HepG2 (cell line): ENCODE results near the gene C11orf91.

ENCODE experiments used
- ARNTL ChIP-seq: sonication (generic); formaldehyde crosslinking; IDR thresholded peaks from 2 replicates; pipeline ENCODE4 v1.4.0; 2020; ENCODE audit warnings: mild to moderate bottlenecking, missing genetic modification reagents
- CBFB ChIP-seq: sonication (generic); formaldehyde crosslinking; IDR thresholded peaks from 2 replicates; pipeline ENCODE4 v1.4.0; 2020; ENCODE audit warnings: missing genetic modification reagents
- CBX2 ChIP-seq, 2 experiments: fragments of 200-600 bp in 1 of 2; sonication (generic); formaldehyde crosslinking in 1 of 2; IDR thresholded peaks; 2 replicates each; pipeline versions ENCODE4 v1.7.0 to v1.8.1; 2018 to 2022; ENCODE audit warnings: low read depth in 2 of 2, low read length in 1 of 2, mild to moderate bottlenecking in 1 of 2, missing genetic modification reagents in 1 of 2
- CTCF ChIP-seq: sonication (generic); formaldehyde crosslinking; IDR thresholded peaks from 2 replicates; pipeline ENCODE4 v1.5.0; 2020; ENCODE audit warnings: mild to moderate bottlenecking, missing genetic modification reagents, moderate library complexity
- EZH2 ChIP-seq: conservative IDR thresholded peaks from 2 replicates; pipeline ENCODE4 v1.6.1; 2012; ENCODE audit warnings: mild to moderate bottlenecking, low read depth, low read length, moderate library complexity
- FOXJ3 ChIP-seq: sonication (generic); formaldehyde crosslinking; IDR thresholded peaks from 2 replicates; pipeline ENCODE4 v1.4.0; 2020; ENCODE audit warnings: missing genetic modification reagents, mild to moderate bottlenecking, borderline replicate concordance
- MLX ChIP-seq: IDR thresholded peaks from 2 replicates; pipeline ENCODE4 v1.6.1; 2016
- PATZ1 ChIP-seq: sonication (generic); formaldehyde crosslinking; IDR thresholded peaks from 2 replicates; pipeline ENCODE4 v1.4.0; 2020; ENCODE audit warnings: missing genetic modification reagents
- POLR2A ChIP-seq, 2 experiments: IDR thresholded peaks; 2 replicates each; pipeline ENCODE4 v1.6.1; 2011; ENCODE audit warnings: low read depth in 2 of 2, low read length in 2 of 2, mild to moderate bottlenecking in 1 of 2, moderate library complexity in 1 of 2; ENCODE audit not compliant: insufficient read depth in 1 of 2
- SP1 ChIP-seq, 2 experiments: fragments of 450-650 bp in 1 of 2; sonication (generic) in 1 of 2; formaldehyde crosslinking in 1 of 2; IDR thresholded peaks; 2 replicates each; pipeline versions ENCODE4 v1.4.0 to v1.6.1; 2016 to 2020; ENCODE audit warnings: missing genetic modification reagents in 1 of 2

GRCh38 chr11:33747979-33748378 is 47.4 kb upstream of the C11orf91 start:
- TF ChIP-seq CTCF (no peak), PATZ1 (no peak), POLR2A (IDR thresholded peaks at IDR 0.05; ENCODE audit: insufficient read depth in 1 of 2, low read depth in 2 of 2, low read length in 2 of 2) (no peak), CBX2 (IDR thresholded peaks at IDR 0.05; ENCODE audit: low read depth, low read length) (no peak), CBX2 (CRISPR knock-in tag; IDR thresholded peaks at IDR 0.05; ENCODE audit: low read depth) (no peak), SP1 (IDR thresholded peaks at IDR 0.05) (no peak), SP1 (CRISPR knock-in tag; IDR thresholded peaks at IDR 0.05) (no peak), EZH2 (no peak), ARNTL (no peak), CBFB (no peak), MLX (no peak), FOXJ3 (CRISPR knock-in tag) (no peak)
